Measurements from ENCODE around the gene NXF3.
"Not testable (repeated sequence)": the region's sequence is repeated elsewhere in the genome, so short reads cannot be mapped to it uniquely, and the experiment has no call there.

NXF3 gene

DNA sequence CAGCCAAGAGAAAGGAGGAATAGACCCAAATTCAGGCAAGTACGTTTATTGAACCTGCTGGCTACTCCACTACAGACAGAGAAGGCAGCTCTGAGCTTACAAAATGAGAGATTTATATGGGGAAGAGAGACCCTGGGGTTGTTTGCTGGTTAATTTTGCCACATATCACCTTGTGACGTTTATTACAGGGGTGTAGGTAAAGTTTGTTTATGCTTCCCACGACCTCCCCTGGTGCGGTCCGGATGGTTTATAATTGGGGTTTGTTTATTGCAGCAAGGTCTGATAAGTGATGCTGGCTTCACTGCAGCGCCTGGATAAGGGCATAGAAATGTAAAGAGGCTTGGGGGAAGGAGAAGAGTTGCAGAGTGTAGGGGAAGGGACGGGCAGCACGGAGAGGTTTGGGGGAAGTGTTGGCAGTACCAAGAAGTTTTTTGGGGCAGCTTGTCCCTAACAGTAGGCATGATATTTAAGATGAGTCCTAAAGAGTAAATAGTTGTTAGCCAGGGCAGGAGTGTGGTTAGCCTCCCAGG is 41.6 kb downstream of the NXF3 start:
- no peak for DNase-seq

GRCh38 chrX:103033371-103033770 is 59.6 kb downstream of the NXF3 start:
- DNase-seq: not testable (repeated sequence)

Data from NCI-H187 treated with DMSO at 0.1 percent for 48 hours (cell line).